Stimulated activated CD4-positive, alpha-beta T cell treated with anti-CD3 and anti-CD28 coated beads, Interleukin-4, amount 100 ng/mL, for 4 hours (primary cell): ENCODE data around the gene PPP1R14B.
A peak's percentile ranks its signal among the peaks of the same experiment; 100 is the strongest.

Experiments used
- DNase-seq, 2 experiments: peaks; one replicate each; pipeline ENCODE4 v3.0.0-alpha.2; 2020

PPP1R14B gene

DNA sequence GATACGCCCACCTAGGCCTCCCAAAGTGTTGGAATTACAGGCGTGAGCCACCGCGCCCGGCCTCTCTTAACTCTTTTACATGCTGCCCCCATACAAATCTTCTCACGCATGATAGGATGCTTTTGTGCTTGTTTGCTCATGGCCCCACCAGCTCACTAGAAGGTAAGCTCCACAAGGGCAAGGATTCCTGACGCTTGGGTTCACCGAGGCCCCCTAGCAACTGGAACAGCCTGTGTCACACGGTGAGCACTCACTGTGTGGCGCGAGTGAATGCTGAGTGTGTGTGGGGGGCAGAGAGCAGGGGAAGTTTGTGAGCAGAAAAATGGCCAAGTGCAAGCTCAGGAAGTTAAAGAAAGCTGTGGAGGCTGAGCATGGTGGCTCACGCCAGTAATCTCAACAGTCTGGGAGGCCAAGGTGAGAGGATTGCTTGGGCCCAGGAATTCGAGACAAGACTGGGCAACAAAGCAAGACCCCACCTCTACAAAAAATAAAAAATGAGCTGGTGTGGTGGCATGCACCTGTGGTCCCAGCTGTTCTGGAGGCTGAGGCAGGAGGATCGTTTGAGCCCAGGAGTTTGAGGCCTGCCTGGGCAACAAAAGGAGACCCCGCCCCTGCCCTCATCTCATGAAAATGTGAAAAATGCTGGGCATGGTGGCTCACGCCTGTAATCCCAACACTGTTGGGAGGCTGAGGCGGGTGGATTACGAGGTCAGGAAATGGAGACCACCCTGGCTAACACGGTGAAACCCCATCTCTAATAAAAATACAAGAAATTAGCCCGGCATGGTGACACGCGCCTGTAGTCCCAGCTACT lies 35.4 kb upstream of the PPP1R14B start:
- DNase-seq = no peak

DNA sequence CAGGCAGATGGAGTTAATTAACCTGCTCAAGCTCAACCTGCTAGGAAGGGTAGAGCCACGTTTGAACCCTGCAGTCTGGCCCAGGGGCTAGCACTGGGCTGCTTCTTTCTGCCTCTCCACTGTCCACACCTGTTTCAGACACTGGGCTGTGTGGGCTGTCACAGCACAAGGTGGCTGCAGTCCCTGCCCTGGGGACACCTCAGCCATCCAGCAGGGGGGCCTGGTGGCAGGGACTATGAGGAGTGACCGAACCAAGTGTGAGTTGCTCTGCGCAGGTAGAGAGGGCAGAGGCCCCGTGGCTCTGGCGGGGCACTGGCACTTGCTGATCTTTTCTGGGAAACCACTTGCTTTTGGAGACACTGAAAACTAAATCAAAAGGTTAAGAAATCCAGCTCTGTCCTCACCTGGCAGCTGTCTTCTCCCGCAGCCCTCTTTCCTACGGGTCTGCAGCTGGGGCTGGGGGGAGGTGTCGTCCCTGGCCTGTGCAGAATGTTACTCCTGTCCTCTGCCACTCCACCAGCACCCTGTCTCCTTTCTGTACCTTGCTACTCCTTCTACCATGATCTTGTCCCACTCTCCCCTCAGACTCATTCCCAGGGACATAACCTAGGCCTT lies 31.9 kb upstream of the PPP1R14B start:
- DNase-seq = no peak

DNA sequence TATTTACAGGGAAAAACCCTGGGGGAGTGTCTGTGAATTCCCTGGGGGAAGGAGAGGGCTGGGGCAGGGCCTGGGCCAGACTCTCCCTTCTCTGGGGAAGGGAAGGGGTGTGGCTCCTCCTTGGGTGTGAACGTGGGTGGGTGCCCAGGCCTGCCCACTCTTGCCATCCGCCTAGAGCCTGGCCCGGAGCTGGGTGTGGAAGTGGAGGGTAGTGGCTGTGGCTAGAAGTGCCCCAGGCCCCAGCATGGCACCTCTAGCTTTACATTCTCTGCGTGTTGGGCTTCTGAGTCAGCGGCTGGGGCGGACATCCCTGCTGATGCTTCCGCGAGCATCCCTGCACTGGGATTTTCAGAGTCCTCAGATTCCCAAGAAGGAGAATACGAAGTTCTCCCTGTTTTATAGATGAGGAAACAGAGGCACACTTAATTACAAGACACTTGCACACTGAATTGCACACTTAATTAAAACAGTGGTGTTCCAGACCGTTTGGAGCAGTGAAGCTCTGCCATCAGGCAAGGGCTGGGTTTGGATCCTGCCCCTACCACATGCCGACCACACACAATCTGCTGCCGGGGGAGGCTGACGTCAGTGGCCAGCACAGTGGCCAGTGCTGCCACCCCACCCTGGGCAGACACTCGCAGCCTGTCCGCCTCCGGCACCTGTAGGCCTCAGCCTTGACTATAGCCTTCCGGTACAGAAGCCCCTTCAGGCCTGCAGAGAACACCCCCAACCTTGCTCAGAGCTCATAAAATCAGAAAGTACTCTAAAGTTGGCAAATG lies 30.1 kb upstream of the PPP1R14B start:
- DNase-seq = no peak

DNA sequence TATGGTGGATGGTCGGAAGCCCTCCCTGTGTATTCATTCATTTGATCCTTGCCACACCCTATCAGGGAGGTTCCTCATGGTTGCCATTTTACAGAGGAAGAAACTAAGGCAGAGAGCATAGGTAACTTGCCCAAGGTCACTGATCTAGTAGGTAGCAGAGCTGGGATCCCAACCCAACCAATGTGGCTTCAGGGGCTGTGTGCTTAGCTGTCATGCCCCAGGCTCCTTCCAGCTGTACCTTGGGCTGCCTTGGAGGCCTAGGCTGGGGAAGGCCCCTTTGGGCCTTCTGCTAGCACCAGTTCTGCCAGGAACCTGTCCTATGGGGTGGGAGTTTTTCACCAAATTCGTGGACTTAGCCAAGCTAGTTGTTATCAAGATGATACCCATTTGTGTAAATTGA lies 29.1 kb upstream of the PPP1R14B start:
- no peak for DNase-seq

DNA sequence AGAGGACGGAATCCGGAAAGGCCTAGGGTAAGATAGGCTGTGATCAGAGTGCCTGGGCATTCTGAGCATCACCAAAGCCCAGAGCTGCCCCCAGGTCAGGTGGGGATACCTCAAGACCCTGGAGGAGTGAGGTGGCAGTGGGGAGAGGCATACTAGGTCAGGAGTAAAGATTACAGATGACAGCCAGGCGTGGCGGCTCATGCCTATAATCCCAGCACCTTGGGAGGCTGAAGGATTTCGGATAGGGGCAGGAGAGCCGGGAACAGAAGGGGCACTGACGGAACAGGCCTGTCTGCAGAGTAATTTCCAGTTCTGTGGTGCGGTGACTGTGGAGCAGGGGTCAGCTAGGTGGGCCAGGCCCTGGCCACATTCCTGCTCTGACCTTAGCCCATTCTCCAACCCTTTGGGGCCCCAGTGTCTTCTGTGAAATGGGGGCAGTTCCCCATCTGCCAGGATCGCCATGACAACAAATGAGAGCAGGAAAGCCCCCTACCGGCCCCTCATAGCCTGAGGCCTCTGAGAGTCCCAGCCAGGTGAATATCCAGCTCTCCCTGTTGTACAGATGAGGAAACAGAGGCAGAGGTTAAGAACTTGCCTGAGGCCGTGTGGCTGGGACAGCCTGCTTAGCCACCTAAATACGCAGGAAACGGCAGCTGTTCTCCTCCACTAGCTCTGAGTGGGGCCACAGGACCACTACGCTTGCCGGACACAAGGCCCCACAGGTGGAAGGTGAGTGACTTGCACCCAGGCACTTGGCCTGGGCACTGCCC lies 28.5 kb upstream of the PPP1R14B start:
- no peak for DNase-seq

DNA sequence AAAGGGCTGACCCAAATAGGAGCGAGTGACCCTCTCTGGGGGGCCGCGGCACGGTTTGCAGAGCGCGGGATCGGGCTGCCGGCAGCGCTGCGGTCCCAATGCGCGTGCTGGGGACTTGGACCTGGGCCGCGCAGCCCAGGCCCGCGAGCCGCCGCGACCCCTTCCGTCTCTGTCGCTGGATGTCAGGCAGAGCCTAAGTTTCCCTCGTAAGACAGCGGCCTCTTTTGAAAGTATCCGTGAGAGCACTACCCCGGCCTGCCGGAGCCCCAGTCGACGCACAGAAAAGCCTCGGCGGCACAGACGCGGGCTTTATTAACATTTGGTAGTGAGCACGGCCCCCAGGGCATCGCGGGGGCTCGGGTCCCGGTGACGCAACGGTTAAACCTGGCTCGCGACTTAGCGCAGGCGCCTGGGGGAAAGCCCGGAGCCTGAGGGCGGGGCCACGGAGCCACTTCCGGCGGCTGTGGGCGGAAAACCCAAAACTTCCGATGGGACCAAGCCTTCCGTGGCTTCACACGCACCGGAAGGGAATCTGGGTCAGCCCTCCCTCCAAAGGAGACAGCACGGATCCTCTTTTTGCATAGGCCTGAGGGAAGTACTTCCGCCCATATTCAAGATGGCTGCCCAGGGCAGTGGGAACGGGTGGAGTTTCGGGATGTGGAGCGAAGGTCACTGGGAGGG lies 22.9 kb upstream of the PPP1R14B start:
- DNase-seq = peak; percentile 97

DNA sequence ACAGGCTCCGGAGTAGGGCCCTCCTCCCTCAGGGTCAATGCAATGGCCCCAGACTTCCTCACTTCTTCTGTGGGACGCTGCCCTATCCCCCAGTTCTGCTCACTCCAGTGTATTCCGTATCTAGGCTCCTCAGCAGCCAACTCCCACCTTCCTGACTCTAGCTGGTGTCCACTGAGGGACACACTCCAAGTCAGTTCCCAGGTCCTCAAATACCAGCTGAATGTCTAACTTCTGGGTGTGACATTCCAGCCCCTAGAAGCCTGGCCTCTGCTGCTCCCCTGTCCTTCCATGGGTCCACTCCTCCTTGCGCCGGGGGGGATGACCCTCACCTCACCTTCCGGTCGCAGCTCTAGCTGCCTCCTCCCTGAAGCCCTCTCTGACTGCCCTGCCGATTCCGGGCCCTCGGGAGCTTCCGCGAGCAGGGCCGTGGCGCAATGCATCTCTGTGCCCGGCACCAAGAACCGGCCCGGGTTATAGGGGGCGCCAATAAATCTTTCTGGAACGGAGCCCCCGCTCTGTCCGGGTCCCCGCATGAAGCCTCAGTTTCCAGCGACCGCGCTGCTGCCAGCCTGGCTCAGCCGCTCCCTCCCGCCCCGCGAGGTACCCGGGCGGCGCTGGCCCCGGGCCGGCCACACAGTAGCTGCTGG lies 22.3 kb upstream of the PPP1R14B start:
- DNase-seq = peak; percentile 28 to 57

DNA sequence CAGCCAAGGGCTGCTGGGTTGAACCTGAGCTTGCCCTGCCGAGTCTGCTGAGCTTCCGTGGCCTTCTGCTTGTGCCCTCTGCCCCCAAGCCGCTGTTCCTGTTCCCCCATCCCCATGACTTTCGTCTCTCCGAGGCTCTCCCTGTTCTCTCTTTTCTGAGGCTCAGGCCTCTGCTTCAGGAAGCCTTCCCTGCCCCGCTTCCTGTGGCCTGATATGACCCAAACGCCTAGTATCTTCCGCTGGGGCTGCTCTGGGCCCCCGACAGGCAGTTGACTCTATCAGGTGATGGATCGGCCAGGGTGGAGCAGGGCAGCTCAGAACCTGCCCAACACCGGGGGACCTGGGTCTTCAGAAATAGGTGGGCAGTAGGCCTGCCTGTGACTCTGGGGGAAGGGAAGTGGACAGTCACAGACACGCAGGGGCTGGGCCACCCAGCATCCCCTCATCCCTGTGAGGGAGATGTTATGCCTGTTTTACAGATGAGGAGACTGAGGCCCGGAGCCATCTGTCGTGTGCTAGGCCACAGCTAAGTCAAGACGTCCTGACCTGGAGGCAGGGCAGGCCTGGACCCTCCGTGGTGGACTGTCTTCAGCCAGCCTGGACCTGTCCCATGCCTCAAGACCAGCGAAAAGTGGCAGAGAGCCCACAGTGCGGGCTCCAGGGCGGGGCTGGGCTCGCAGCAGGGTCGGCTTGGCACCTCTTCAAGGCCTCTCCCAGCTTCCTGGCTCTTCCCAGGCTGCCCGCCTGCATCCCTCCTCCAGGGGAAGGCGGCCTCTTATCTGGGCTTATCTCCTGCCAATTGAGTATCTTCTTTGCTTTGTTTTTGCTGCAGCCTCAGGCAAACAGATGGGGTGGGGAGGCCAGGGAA lies 21.5 kb upstream of the PPP1R14B start:
- DNase-seq = no peak

DNA sequence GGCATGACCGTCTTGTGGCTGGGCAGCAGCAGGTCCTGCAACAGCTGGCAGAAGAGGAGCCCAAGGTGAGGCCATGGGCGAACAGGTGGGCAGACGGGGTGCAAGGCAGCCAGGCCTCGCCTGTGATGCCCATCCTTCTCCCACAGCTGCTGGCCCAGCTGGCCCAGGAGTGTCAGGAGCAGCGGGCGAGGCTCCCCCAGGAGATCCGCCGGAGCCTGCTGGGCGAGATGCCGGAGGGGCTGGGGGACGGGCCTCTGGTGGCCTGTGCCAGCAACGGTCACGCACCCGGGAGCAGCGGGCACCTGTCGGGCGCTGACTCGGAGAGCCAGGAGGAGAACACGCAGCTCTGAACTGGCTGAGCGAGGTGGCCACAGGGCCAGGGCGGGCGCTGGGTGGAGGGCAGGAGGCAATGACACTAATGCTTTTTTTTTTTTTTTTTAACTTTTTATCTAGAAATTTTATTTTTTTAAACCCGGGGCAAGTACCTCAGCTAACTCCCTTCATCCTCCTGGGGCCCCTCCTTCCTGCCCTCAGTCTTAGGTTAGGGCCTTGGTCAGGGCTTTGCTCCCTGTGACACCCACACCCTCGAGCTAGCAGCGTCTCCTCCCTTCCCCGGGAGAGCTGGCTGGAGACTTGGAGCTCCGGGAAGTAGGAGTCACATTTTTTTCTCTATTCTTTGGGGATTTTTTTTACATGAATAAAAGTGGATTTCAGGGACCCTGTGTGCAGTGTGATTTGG lies 20.6 kb upstream of the PPP1R14B start:
- DNase-seq = no peak

DNA sequence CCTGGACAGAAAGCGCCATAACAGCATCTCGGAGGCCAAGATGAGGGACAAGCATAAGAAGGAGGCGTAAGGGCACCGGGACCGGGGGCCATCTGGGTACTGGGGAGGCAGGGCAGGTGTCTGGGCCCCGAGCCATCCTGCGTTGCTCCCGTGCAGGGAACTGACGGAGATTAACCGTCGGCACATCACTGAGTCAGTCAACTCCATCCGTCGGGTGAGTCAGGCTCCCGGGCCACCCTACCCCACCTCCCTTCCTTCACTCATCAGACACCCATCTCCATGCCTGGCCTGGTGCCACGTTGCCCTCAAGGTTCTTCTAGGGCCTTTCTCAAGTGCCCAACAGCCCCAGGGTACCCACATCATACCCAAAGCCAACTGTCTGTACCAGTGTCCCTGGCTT lies 19.6 kb upstream of the PPP1R14B start:
- no peak for DNase-seq

DNA sequence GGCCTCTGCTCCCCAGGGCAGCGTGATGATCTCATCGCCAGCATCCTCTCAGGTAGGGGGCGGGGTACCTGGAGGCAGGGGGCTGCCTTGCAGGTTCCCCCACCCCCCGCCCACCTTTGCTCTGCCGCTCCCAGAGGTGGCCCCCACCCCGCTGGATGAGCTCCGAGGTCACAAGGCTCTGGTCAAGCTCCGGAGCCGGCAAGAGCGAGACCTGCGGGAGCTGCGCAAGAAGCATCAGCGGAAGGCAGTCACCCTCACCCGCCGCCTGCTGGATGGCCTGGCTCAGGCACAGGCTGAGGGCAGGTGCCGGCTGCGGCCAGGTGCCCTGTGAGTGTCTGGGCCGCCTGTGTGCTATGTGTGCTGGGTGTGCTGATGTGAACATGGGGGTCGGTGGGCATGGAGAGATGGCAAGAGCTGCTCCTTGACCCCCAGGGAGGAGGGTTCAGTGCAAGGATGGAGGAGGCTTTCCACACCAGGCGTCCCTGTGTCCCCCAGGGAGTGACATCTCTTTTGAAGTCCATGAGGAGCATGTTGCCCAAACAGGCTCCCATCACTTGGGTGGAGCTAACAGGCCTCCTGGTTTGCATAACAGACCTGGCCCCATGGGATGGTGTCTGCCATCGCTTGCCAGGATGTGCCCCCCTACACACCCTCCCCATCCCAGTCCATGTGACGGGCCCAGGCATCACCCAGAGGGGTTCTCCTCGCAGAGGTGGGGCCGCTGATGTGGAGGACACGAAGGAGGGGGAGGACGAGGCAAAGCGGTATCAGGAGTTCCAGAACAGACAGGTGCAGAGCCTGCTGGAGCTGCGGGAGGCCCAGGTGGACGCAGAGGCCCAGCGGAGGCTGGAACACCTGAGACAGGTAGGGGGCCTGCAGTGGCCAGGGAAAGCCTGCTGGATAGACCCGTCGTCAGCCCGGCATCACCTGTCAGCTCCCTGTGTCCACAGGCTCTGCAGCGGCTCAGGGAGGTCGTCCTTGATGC lies 18.7 kb upstream of the PPP1R14B start:
- DNase-seq = no peak

DNA sequence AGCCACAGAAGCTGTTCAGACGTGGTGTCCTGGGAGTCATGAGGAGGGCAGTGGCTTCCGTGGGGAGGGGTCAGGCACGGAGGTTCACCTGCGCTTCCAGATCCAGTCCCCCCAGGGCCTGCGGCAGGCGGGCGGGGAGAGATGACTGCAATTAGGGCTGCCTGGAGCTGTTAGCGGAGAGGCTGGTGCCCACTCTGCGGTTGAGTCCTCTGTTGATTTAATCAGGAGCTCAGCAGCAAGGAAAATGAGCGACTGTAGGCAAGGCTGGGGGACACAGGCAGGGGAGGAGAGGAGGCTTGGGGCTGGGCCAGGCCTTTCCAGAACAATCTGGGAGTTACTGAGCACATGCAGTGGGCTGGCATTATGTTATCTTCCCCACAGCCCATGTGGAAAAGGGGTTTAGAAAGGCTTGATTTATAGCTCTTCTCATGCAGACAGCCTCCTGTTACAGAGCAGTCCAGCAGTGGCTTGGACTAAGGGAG lies 17.7 kb upstream of the PPP1R14B start:
- DNase-seq = no peak

DNA sequence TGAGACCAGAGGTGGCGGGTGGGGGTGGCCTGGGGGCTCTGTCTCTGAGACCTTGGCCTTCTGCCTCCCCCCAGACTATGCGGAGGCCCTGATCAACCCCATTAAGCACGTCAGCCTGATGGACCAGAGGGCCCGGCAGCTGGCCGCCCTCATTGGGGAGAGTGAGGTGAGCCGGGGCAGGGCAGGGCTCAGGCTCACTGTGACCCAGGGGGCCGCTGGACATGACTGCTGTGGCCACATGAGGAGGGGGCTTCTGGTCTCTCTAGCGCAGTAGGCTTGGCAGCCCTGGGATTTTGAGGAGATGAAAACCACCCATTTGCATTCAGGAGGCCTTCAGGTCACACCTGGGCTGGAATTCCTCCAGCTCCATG lies 17.2 kb upstream of the PPP1R14B start:
- DNase-seq = no peak

DNA sequence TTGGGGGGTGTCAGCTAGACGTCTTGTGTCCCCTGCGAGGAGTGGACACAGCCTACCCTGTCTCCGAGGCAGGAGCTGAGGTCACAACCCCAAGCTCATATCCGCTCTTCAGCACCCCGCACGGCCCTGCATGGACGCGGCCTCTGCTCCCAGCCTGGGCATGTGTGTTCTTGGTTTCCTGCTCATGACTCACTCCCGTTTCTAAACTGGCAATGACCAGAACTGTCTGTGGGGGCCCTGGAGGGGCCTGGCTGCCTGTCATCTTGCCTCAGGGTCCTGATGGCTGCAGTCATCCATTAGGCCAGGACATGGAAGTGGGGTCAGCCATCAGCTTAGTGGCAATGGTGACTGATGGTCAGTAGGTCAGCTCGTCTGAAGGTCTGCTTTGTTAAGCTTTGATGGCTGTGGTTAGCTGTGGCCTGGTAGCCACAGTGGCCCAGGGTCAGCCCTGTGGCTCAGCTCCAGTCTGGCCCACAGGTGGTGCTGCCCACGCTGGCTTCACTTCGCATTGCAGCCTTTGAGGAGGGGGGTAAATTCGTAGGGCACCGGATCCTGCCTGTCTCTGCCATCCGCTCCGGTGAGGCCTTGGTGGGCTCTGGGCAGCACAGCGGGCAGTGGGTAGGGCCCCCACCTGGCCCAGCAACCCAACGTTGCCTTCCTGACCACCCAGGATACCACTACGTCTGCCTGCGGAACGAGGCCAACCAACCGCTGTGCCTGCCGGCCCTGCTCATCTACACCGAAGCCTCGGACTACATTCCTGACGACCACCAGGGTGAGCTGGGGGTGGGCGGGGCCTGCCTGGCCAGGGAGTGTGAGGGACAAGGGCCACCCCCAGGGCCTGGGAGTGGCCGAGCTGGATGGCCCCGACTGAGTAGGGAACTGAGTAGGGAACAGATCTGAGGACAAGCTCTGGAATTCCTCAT lies 16.5 kb upstream of the PPP1R14B start:
- no peak for DNase-seq

DNA sequence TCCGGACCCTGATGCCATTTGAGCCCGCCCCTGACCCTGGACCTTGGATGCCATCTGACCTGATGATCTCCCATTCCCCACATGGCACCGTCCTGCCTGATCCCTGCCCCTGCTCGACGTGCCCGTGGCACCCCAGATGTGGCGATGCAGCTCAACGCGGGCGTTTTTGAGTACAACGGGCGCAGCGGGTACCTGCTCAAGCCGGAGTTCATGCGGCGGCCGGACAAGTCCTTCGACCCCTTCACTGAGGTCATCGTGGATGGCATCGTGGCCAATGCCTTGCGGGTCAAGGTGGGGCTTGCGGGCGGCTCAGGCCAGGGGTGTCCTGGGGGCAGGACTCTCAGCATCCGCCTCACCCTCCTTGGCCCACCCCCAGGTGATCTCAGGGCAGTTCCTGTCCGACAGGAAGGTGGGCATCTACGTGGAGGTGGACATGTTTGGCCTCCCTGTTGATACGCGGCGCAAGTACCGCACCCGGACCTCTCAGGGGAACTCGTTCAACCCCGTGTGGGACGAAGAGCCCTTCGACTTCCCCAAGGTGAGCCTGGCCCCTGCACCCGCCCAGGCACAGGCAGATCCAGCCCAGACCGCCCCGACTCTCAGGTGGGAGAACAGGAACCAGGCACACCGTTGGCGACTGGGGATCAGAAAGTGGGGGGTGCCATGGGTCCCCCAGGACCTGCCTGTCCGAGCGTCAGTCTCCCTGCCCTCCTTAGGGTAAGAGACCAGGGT lies 15.7 kb upstream of the PPP1R14B start:
- DNase-seq = no peak

DNA sequence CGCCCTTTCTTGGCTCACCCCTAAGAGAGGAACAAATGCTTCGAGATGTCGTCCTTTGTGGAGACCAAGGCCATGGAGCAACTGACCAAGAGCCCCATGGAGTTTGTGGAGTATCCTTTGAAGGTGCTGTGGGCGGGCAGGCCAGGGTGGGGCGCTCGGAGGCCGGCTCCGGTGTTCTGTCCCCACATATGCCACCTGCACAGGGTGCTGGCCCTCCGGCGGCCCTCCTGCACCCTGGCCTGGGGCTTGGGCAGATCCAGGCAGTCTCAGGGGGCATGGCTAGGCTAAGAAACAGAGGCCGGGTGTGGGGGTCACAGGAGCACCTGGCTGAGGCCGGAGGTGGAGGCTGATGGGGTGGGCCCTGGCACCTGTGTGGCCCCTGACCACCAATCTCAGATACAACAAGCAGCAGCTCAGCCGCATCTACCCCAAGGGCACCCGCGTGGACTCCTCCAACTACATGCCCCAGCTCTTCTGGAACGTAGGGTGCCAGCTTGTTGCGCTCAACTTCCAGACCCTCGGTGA lies 14.9 kb upstream of the PPP1R14B start:
- no peak for DNase-seq
